Measurements from ENCODE around the gene NACC2. TPM values are rescaled to one million over a fixed set of nuclear protein-coding genes. Genes with fewer than 3 reads are reported as not detected.

NACC2 gene
- total RNA-seq, 4 donors from 2014 or later, result 45.6 to 55.7 (median 49.8) TPM

DNA sequence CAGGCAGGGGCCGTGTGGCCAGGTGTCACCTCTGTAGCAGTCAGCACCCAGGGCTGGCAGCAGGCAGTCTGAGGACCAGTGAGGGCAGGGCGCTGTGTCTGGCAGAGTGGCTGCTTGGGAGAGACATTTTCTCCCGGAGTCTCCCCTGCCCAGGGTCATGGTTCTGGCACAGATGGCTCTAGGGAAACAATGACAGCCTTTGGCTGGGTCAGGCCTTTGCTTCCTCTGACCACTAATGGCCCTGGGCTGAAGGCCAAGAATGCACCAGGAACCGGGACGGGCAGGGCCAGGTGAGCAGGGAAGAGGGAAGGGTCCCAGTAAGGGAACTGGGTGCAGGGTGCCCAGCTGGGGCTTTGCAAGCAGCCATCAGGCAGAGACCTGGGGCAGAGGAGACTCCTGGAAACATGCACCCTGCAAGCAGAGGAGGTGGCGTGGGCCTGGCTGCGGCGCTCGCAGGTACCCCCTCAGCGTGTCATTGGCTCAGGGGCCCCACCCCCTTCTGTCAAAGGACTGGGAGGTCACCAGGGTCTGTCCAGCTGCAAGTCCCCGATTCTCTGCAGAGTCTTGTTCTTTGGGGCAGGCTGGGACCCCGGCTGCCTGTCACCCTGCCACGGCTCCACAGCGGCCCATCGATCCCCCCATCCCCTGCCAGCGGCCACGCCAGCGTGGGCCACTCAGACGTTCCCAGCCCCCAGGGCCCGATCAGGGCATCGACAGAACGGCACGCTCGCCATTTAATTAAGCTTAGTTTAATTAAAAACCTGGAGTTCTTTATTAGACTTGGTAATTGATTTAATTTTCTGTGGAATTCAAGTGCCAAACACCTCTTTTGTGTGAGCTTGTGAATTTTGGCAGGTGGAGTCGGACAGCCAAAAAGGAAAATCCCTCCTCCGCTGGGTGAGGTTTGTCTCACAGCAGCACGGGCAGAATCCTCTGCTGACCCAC lies 42.5 kb upstream of the NACC2 start:
- H3K4me1 ChIP-seq, result peaks cover 0 to 12% (median 6%) of the 10 kb centered on the region in 4 donors

DNA sequence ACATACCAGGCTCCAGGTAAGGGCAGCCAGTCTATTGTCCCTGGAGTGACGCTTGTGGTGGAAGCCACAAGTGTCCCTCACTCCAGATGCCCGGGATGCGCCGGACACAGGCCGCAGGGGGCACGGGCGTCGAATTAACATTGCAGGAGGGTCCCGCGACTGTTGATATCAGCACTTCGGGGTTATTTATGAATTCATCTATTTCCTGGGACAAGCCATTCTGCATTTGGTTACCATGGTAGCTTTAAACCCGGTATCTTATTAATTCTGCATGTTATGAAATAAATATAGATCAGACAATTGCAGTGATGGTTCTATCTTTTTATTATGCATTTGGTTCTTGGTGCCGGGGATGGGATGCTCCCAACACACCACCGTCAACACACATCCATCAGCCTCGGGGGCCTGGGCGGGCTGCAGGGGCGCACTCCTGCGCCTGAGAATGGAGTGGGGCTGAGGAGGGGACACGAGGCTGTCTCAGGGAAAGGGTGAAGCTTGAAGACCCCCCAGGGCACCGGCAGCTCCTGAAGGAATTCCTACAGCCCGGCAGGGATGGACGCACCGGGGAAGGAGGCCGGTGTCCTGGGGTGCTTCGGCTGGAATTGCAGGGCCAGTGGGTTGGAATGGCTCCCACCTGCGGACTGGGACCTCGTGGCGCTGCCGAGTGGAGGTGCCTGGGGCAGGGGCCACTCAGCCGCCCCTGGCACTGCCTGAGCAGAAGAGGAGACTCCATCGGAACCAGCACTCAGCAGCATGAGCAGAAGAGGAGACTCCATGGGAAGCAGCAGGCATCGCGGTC lies 41.2 kb upstream of the NACC2 start:
- Histone ChIP-seq H3K9me3 (no peaks in the 10 kb centered on the region), H3K36me3 (no peaks in the 10 kb centered on the region), H3K27ac (no peak overlapping the region), H3K4me3 (no peak overlapping the region), H3K4me1 (peaks cover 0 to 17% (median 6%) of the 10 kb centered on the region in 4 donors), H3K27me3 (peaks cover 0 to 75% of the 10 kb centered on the region in 2 donors)
- TF ChIP-seq, protein P1, sequence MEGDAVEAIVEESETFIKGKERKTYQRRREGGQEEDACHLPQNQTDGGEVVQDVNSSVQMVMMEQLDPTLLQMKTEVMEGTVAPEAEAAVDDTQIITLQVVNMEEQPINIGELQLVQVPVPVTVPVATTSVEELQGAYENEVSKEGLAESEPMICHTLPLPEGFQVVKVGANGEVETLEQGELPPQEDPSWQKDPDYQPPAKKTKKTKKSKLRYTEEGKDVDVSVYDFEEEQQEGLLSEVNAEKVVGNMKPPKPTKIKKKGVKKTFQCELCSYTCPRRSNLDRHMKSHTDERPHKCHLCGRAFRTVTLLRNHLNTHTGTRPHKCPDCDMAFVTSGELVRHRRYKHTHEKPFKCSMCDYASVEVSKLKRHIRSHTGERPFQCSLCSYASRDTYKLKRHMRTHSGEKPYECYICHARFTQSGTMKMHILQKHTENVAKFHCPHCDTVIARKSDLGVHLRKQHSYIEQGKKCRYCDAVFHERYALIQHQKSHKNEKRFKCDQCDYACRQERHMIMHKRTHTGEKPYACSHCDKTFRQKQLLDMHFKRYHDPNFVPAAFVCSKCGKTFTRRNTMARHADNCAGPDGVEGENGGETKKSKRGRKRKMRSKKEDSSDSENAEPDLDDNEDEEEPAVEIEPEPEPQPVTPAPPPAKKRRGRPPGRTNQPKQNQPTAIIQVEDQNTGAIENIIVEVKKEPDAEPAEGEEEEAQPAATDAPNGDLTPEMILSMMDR (IDR thresholded peaks at IDR 0.05), result no peak
- TF ChIP-seq POLR2A (IDR thresholded peaks at IDR 0.05) (no peak), EP300 (IDR thresholded peaks at IDR 0.05) (no peak)
- 81% methylated on average over 29 to 33 of the region's 33 CpGs for WGBS, 2 donors
- no peak for DNase-seq (ENCODE audit: low spot score in 2 of 2)

More for the DNA sequence above, 42.5 kb upstream of the NACC2 start:
- Histone ChIP-seq H3K9me3 (no peaks in the 10 kb centered on the region), H3K27me3 (peaks cover 0 to 64% of the 10 kb centered on the region in 2 donors), H3K36me3 (no peaks in the 10 kb centered on the region), H3K27ac (no peak overlapping the region), H3K4me3 (no peak overlapping the region)
- WGBS, 2 donors, result 58% methylated on average over 26 of the region's 27 CpGs
- TF ChIP-seq EP300 (IDR thresholded peaks at IDR 0.05) (no peak), POLR2A (IDR thresholded peaks at IDR 0.05) (no peak)
- TF ChIP-seq, protein P1 (IDR thresholded peaks at IDR 0.05), result no peak
- DNase-seq (ENCODE audit: low spot score in 2 of 2), result no peak

DNA sequence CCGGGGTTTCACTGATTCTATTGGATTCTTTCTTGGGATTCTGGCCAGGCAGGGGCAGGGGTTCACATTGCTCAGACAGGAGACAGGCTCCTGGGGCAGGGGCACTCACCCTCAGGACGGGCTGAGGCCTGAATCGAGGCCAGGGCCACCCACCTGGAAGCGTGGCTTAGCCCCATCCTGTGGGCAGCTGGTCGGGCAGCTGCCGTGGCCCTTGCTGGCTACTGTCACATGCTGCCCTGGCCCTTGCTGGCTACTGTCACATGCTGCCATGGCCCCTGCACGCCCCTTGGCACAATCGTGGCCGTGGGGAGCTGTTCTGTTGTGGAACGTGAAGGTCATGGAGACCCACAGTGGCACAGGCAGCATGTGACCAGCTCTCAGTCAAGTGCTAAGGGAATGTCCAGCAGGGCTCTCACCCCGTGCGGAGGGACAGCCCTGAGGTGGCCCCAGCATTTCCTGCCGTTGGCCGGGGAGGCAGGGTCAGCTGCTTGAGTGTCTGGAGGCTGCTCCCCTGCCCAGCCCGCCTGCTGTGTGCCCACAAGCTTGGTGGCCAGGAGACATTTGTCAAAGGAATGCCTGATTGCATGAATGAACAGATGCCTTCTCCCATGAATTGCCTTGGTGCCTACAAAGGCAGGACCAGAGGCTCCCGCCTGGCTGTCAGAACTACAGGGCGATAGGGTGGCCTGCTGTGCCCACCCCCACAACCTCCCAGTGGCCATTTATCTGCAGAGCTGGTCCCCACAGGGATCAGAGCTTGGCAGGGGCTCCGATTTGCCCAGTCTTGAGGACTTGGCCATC lies 40.4 kb upstream of the NACC2 start:
- Histone ChIP-seq H3K36me3 (no peaks in the 10 kb centered on the region), H3K27ac (no peak overlapping the region), H3K27me3 (peaks cover 0 to 83% of the 10 kb centered on the region in 2 donors), H3K4me1 (peaks cover 0 to 17% (median 6%) of the 10 kb centered on the region in 4 donors), H3K9me3 (no peaks in the 10 kb centered on the region), H3K4me3 (no peak overlapping the region)
- no peak for TF ChIP-seq EP300 (IDR thresholded peaks at IDR 0.05)
- TF ChIP-seq, protein P1 (IDR thresholded peaks at IDR 0.05), result no peak
- TF ChIP-seq POLR2A (IDR thresholded peaks at IDR 0.05), result no peak
- WGBS, 2 donors, result 33 to 56% methylated on average over 7 to 16 of the region's 18 CpGs
- DNase-seq (ENCODE audit: low spot score in 2 of 2), result no peak

DNA sequence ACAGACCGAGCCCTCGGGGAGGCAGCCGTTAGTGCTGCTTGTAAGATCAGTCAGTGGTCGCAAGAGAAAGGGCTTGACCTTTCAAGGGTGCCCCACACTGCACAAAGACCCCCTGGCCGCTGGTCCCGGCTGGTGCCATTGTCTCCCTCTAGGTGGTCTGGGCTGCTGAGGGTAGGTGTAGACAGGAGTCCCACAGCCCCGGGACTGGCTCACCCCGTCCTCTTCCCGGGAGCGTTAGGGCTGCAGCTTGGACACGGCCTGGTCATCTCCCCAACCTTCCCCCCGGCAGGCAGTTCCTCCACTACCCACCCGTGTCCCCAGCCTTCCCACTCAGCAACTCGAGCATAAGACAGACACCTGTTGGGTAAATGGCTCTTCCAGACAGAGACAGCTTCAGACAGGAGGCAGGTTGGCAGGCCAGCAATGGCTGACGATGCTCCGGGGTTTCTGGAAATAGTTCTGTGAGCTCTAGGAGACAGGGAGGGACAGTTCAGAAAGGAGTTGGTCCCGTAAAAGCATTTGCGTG lies 38.9 kb upstream of the NACC2 start:
- TF ChIP-seq EP300 (IDR thresholded peaks at IDR 0.05) (no peak), POLR2A (IDR thresholded peaks at IDR 0.05) (no peak)
- TF ChIP-seq, protein P1 (IDR thresholded peaks at IDR 0.05), result no peak
- Histone ChIP-seq H3K27ac (no peak overlapping the region), H3K36me3 (no peaks in the 10 kb centered on the region), H3K9me3 (no peaks in the 10 kb centered on the region), H3K4me3 (no peak overlapping the region), H3K27me3 (peaks cover 0 to 93% of the 10 kb centered on the region in 2 donors), H3K4me1 (peaks cover 0 to 17% (median 6%) of the 10 kb centered on the region in 4 donors)
- DNase-seq (ENCODE audit: low spot score in 2 of 2), result no peak
- 23 to 55% methylated on average over 5 to 18 of the region's 18 CpGs for WGBS, 2 donors
